IMR-90 (cell line): ENCODE results near the gene TBC1D1. TPM values are rescaled to one million over a fixed set of nuclear protein-coding genes. Genes with fewer than 3 reads are reported as not detected.

Experiments
- ATAC-seq: fragments of 200-7000 bp; cut with Tn5 transposase; 2 replicates; pipeline ENCODE4 v1.9.1; 2020; ENCODE audit warnings: low read depth, mild to moderate bottlenecking, moderate library complexity
- BruUV-seq: library from RNA; stranded (reverse); fragments of 400-500 nt; replicated peaks from 2 replicates; lab custom pipeline; 2021; lab: Mats Ljungman, UMichigan
- CTCF ChIA-PET: fragments of 300-600 bp; formaldehyde crosslinking; extraction: SDS; loops from one replicate; lab custom pipeline; 2021; ENCODE audit warnings: antibody characterized with exemption; lab: Yijun Ruan, JAX
- POLR2A ChIA-PET: fragments of 300-600 bp; sonication (Branson Sonifier 250); formaldehyde crosslinking; loops from one replicate; lab custom pipeline; 2022; ENCODE audit warnings: antibody characterized with exemption; ENCODE audit not compliant: unreplicated experiment; lab: Charles Lee
- DNase-seq: peaks from one replicate; pipeline ENCODE4 v3.0.0; 2013
- H2AFZ ChIP-seq: replicated peaks from 2 replicates; pipeline ENCODE3; 2013; ENCODE audit warnings: low read length, mild to moderate bottlenecking; ENCODE audit not compliant: poor library complexity
- H2AK5ac ChIP-seq: 2 replicates; pipeline ENCODE4 v1.6.1; 2013; ENCODE audit warnings: low read depth, low read length, inconsistent platforms
- H2AK9ac ChIP-seq: replicated peaks from 2 replicates; pipeline ENCODE3; 2013; ENCODE audit warnings: mild to moderate bottlenecking, low read depth, low read length, moderate library complexity; ENCODE audit not compliant: poor library complexity
- H2BK120ac ChIP-seq: 2 replicates; pipeline ENCODE4 v1.6.1; 2013; ENCODE audit warnings: low read depth, low read length, inconsistent platforms
- H2BK15ac ChIP-seq: 3 replicates; pipeline ENCODE4 v1.6.1; 2013; ENCODE audit warnings: low read depth, low read length, inconsistent platforms
- H2BK20ac ChIP-seq: 2 replicates; pipeline ENCODE4 v1.6.1; 2013; ENCODE audit warnings: low read depth, mild to moderate bottlenecking, inconsistent platforms, low read length, moderate library complexity
- H2BK5ac ChIP-seq: 2 replicates; pipeline ENCODE4 v1.6.1; 2013; ENCODE audit warnings: mild to moderate bottlenecking, low read depth, low read length, inconsistent platforms; ENCODE audit not compliant: poor library complexity, severe bottlenecking
- H3K14ac ChIP-seq: replicated peaks from 2 replicates; pipeline ENCODE4 v1.6.1; 2013; ENCODE audit warnings: low read depth, low read length, inconsistent platforms
- H3K18ac ChIP-seq: 2 replicates; pipeline ENCODE4 v1.6.1; 2013; ENCODE audit warnings: low read depth, low read length, control low read depth
- H3K23ac ChIP-seq: 2 replicates; pipeline ENCODE4 v1.6.1; 2013; ENCODE audit warnings: low read depth, low read length, inconsistent platforms
- H3K27ac ChIP-seq: 2 replicates; pipeline ENCODE4 v1.5.1; 2013; ENCODE audit warnings: mild to moderate bottlenecking, control low read depth, low read length; ENCODE audit not compliant: insufficient read depth
- H3K27me3 ChIP-seq: 2 replicates; pipeline ENCODE4 v1.6.1; 2013; ENCODE audit warnings: low read length; ENCODE audit not compliant: control insufficient read depth, insufficient read depth
- H3K36me3 ChIP-seq: 2 replicates; pipeline ENCODE4 v1.6.1; 2013; ENCODE audit warnings: low read length, mixed read lengths; ENCODE audit not compliant: control insufficient read depth, insufficient read depth
- H3K4ac ChIP-seq: 2 replicates; pipeline ENCODE4 v1.6.1; 2013; ENCODE audit warnings: low read depth, low read length, inconsistent platforms
- H3K4me1 ChIP-seq: 2 replicates; pipeline ENCODE4 v1.6.1; 2013; ENCODE audit warnings: low read length, mixed read lengths; ENCODE audit not compliant: control insufficient read depth, insufficient read depth
- H3K4me2 ChIP-seq: 2 replicates; pipeline ENCODE4 v1.6.1; 2013; ENCODE audit warnings: low read depth, mild to moderate bottlenecking, control low read depth, low read length, moderate library complexity
- H3K4me3 ChIP-seq: 2 replicates; pipeline ENCODE4 v1.5.1; 2013; ENCODE audit warnings: low read depth, mild to moderate bottlenecking, control low read depth, low read length, moderate library complexity; ENCODE audit not compliant: insufficient read depth
- H3K56ac ChIP-seq: 2 replicates; pipeline ENCODE4 v1.6.1; 2013; ENCODE audit warnings: low read length, inconsistent platforms; ENCODE audit not compliant: insufficient read depth; ENCODE audit errors: extremely low read depth
- H3K79me1 ChIP-seq, 2 experiments: 2 replicates each; pipeline ENCODE4 v1.6.1; 2013; ENCODE audit warnings: low read length in 2 of 2, inconsistent platforms in 1 of 2, low read depth in 1 of 2
- H3K9ac ChIP-seq: 2 replicates; pipeline ENCODE4 v1.6.1; 2013; ENCODE audit warnings: low read depth, low read length, control low read depth
- H3K9me1 ChIP-seq: 2 replicates; pipeline ENCODE4 v1.6.1; 2013; ENCODE audit warnings: low read length, inconsistent platforms; ENCODE audit not compliant: insufficient read depth
- H3K9me3 ChIP-seq: 2 replicates; pipeline ENCODE4 v1.6.1; 2013; ENCODE audit warnings: low read length; ENCODE audit not compliant: control insufficient read depth, insufficient read depth
- H4K20me1 ChIP-seq: 2 replicates; pipeline ENCODE4 v1.6.1; 2013; ENCODE audit warnings: low read length, inconsistent platforms; ENCODE audit not compliant: insufficient read depth
- H4K5ac ChIP-seq: 2 replicates; pipeline ENCODE4 v1.6.1; 2013; ENCODE audit warnings: mild to moderate bottlenecking, low read depth, low read length, control low read depth
- H4K8ac ChIP-seq, 2 experiments: 2 replicates each; pipeline ENCODE4 v1.6.1; 2013; ENCODE audit warnings: low read depth in 2 of 2, low read length in 2 of 2, control low read depth in 1 of 2, inconsistent platforms in 1 of 2
- H4K91ac ChIP-seq: 2 replicates; pipeline ENCODE4 v1.6.1; 2013; ENCODE audit warnings: low read depth, low read length, inconsistent platforms; ENCODE audit not compliant: insufficient read depth
- MAFK ChIP-seq: IDR thresholded peaks from 2 replicates; pipeline ENCODE4 v1.6.1; 2012; ENCODE audit warnings: low read depth, low read length, improper control_type of control experiment
- POLR2A ChIP-seq: IDR thresholded peaks from 2 replicates; pipeline ENCODE4 v1.6.1; 2012; ENCODE audit warnings: mild to moderate bottlenecking, low read depth, low read length
- WGBS, 2 experiments: methylation state at CpG; one replicate each; pipeline versions ENCODE4 v1.1.5 to v1.1.7; 2013; ENCODE audit warnings: missing lambda C conversion rate in 2 of 2; ENCODE audit not compliant: insufficient read length in 1 of 2; ENCODE audit errors: extremely low coverage in 2 of 2; 5-methylcytosine and 5-hydroxymethylcytosine counted together
- dilution Hi-C: fragments of 300-500 bp; cut with HindIII; formaldehyde crosslinking; loops from one replicate; pipeline ENCODE4 v1.14.3; 2018; ENCODE audit warnings: low sequenced_read_pairs; ENCODE audit not compliant: unreplicated experiment
- in situ Hi-C: fragments of 300-500 bp; cut with MboI; formaldehyde crosslinking; loops from 3 replicates; pipeline ENCODE4 v1.14.3; 2019; ENCODE audit warnings: low sequenced_read_pairs, inconsistent platforms, mixed read lengths
- intact Hi-C: fragments of 100-400 bp; cut with micrococcal nuclease; formaldehyde crosslinking; loops from 2 replicates; pipeline ENCODE4 v1.10.0; 2022
- polyA plus RNA-seq, 3 experiments: library from polyadenylated mRNA; depleted of rRNA; stranded (reverse); fragments of >200 nt; gene quantifications; 2 replicates each; pipeline ENCODE4 v1.2.3, GENCODE V29; 2012; ENCODE audit warnings: low replicate concordance in 1 of 3
- total RNA-seq: library from RNA; depleted of rRNA; stranded (reverse); fragments of >200 nt; gene quantifications from 2 replicates; pipeline ENCODE4 v1.2.3, GENCODE V29; 2012

Gene TBC1D1
- total and polyA plus RNA-seq, 2 of the 4 experiments (the other 2 are of a cell fraction), result 42.4 to 104 TPM

DNA sequence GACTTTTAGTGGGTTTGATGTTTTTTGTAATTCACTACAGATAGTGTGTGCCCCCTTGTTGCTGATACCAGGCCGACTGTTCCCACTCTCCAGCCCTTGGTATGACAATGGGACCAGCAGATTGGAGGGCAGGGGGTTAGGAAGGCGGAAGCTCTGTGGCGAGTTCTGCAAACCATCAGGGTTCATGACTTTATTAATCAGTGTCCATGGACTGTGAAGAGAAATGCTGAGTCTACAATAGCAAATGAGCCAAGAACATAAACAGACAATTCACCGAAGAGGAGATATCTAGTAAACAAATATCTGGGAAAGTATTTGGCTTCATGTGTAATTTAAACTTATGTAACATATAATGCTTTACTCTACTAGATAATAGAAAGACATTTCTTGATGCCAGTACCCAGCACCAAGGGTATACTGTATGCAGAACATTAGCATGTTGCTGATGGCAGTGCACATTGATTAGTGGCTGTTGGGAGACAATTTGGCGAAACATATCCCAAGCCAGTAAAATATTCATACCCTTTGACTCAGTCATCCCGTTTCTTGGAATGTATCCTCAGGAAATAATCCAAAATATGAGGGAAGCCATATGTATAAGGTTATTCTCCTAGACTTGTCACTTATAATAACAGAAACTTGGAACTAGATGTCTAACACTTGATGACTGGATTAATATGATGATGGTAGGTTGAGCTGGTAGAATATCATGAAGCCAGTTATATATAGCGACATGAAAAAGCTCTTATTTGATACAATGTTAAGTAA is 238.8 kb downstream of the TBC1D1 start:
- intact Hi-C loops, result loop anchor here (5.0 kb wide), 1 partner anchor 47 kb away; no protein-coding TSS in a partner anchor
- no peak for DNase-seq
- WGBS, 2 experiments, result 40% methylated on average over 1 of the region's 7 CpGs; no CpG with 5 or more reads in 1 of the 2 experiments

More for the DNA sequence above, 238.8 kb downstream of the TBC1D1 start:
- Histone ChIP-seq H3K27ac (no peak overlapping the region), H2AFZ (no peak overlapping the region), H3K18ac (no peak overlapping the region), H4K5ac (no peak overlapping the region; the same call in 1 of the 2 replicates), H3K4ac (peak overlapping the region; percentile 47), H2BK5ac (no peak overlapping the region), H3K9me1 (peaks cover 21% of the 10 kb centered on the region), H3K4me3 (no peak overlapping the region), H2BK120ac (peak overlapping the region; percentile 44; the same call in 1 of the 2 replicates), H4K91ac (no peak overlapping the region; the same call in 1 of the 2 replicates), H2BK15ac (no peak overlapping the region; the same call in 2 of the 3 replicates), H3K9ac (no peak overlapping the region), H3K56ac (no peak overlapping the region), H3K4me2 (no peak overlapping the region), H3K36me3 (no peaks in the 10 kb centered on the region; the same call in 1 of the 2 replicates), H4K8ac (no peak overlapping the region; a peak in 1 of 4 replicates), H2AK5ac (peak overlapping the region; percentile 14; the same call in 1 of the 2 replicates), H2BK20ac (no peak overlapping the region), H4K20me1 (no peaks in the 10 kb centered on the region), H3K79me1 (0 out of 4 replicates have a peak, but pooled peaks cover 0 to 5% of the 10 kb centered on the region in 2 experiments), H3K9me3 (no peaks in the 10 kb centered on the region), H2AK9ac (peak overlapping the region; percentile 38), H3K4me1 (peaks cover 19% of the 10 kb centered on the region), H3K14ac (0 out of 2 replicates have a peak overlapping the region, but pooled peaks have one; percentile 7), H3K27me3 (no peaks in the 10 kb centered on the region), H3K23ac (no peak overlapping the region)
- in situ Hi-C loops, result no loop called here
- dilution Hi-C loops, result no loop called here
- BruUV-seq, result no TSS peak
- ATAC-seq, result peak; percentile 34
- ChIA-PET POLR2A (no interaction called here), CTCF (interaction anchor here (1.5 kb wide), 1 partner anchor 10 kb away, joined by 4 read pairs; no protein-coding TSS in a partner anchor)
- TF ChIP-seq POLR2A, result no peak
- TF ChIP-seq MAFK, result peak; percentile 46
